ENCODE results near the gene USP47.

USP47 gene

DNA sequence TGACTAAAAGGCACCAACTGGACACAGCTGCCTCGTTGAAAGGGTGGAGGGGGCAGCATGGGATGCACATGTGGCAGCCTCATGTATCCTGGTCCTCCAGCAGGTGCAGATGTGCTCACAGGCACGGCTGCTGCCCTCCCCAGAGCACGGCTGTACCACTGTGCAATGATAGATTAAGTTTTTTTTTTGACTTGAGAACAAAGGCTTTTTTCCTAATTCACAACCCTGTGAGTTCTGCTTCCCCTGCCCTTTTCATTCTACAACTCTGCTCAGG is 155.2 kb downstream of the USP47 start:
- peak overlapping the region; percentile 3 for H3K4me3 Mint-ChIP-seq
- no peaks in the 10 kb centered on the region for H3K9me3 Mint-ChIP-seq
- ATAC-seq (replicated peaks; ENCODE audit: extremely low read depth, poor library complexity, severe bottlenecking) (no peak), DNase-seq (ENCODE audit: low spot score in 2 of 2) (no peak)
- H3K36me3 Mint-ChIP-seq (ENCODE audit: insufficient read depth), result peaks cover 8% of the 10 kb centered on the region
- no peaks in the 10 kb centered on the region for H3K27me3 Mint-ChIP-seq
- peak overlapping the region; percentile 92 for H3K27ac Mint-ChIP-seq (ENCODE audit: low read depth)
- H3K4me1 Mint-ChIP-seq, result peaks cover 36% of the 10 kb centered on the region

DNA sequence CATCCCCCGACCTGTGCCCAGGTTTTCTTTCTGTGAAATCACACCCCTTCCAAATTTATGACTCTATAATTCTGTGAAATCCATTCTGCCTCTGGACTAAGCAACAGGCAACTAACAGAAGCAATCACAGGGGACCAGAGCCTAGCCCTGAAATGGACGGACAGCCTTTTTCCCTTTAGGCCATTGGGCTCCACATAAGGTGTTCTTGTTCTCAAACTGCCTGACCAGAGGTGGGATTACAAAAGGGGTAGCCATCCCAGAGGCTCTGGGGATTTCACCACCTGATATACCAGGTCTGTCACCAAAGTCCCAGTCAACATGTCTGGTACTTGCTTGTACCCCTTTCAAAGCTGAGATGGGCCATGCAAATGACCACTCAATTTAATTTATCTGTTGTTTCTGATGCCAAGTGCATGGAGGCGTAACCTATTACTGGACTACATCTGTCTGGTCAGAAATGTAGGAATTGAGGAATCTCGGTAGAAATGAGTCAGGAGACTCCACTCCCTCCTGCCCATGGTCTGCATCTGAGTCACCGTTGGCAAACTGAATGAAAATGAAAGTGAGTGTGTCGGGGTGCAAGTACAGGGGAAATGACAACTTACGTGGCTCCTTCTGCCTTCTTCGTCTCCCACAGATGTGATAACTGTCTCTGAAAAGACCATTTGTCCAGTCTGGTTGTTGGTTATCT is 156.5 kb downstream of the USP47 start:
- ATAC-seq (replicated peaks; ENCODE audit: extremely low read depth, poor library complexity, severe bottlenecking), result no peak
- Mint-ChIP-seq H3K4me3 (peak overlapping the region; percentile 60), H3K4me1 (peaks cover 31% of the 10 kb centered on the region), H3K36me3 (ENCODE audit: insufficient read depth) (peaks cover 8% of the 10 kb centered on the region), H3K9me3 (no peaks in the 10 kb centered on the region), H3K27ac (ENCODE audit: low read depth) (peak overlapping the region; percentile 92), H3K27me3 (peaks cover 4% of the 10 kb centered on the region)
- no peak for DNase-seq (ENCODE audit: low spot score in 2 of 2)

DNA sequence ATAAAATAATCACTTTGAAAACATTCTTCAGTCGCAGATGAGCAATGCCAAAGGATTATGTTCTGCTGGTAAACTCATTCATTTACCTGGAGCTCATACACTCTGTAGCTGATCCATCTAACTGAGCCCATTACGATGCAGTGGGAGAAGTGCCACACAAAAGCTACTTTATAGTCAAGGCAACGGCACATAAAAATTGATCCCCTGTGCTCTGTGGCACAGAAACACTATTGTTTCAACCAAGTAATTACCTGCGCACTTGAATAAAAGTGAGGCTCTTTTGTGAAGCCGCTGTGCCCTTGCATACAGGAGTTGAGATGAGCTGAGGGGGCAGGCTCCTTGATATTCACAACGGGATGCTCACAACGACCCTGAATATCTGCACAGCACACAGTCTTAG is 159.4 kb downstream of the USP47 start:
- peaks cover 34% of the 10 kb centered on the region for H3K27me3 Mint-ChIP-seq
- H3K9me3 Mint-ChIP-seq, result no peaks in the 10 kb centered on the region
- H3K4me1 Mint-ChIP-seq, result peaks cover 18% of the 10 kb centered on the region

GRCh38 chr11:12003336-12003735 is 161.6 kb downstream of the USP47 start:
- Mint-ChIP-seq H3K36me3 (ENCODE audit: insufficient read depth) (peaks cover 6% of the 10 kb centered on the region), H3K27ac (ENCODE audit: low read depth) (no peak overlapping the region), H3K9me3 (no peaks in the 10 kb centered on the region), H3K27me3 (peaks cover 55% of the 10 kb centered on the region), H3K4me1 (peaks cover 17% of the 10 kb centered on the region), H3K4me3 (no peak overlapping the region)
- no peak for ATAC-seq (replicated peaks; ENCODE audit: extremely low read depth, poor library complexity, severe bottlenecking)
- DNase-seq (ENCODE audit: low spot score in 2 of 2), result no peak

More for the DNA sequence above, 159.4 kb downstream of the USP47 start:
- Mint-ChIP-seq H3K27ac (ENCODE audit: low read depth) (no peak overlapping the region), H3K4me3 (no peak overlapping the region), H3K36me3 (ENCODE audit: insufficient read depth) (peaks cover 5% of the 10 kb centered on the region)
- DNase-seq (ENCODE audit: low spot score in 2 of 2) (no peak), ATAC-seq (replicated peaks; ENCODE audit: extremely low read depth, poor library complexity, severe bottlenecking) (no peak)

DNA sequence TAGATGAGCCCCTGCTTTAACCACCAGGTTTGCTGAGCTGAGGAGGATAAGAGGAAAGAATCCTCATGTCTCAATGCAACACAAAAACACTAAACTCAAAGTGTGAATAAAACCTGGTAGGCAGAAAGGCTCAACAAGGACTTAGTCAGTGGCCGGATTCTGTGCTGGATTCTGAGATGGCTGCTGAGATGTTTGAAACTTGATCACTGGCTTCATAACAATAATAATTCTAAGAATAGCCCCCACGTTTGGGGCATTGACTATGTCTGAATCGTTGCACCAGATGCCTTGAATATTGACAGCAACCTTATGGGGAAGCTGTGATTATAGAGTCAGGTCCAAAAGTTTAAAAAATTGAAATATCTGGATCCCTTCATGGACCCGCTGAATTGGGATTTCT is 162.0 kb downstream of the USP47 start:
- ATAC-seq (replicated peaks; ENCODE audit: extremely low read depth, poor library complexity, severe bottlenecking) (no peak), DNase-seq (ENCODE audit: low spot score in 2 of 2) (no peak)
- Mint-ChIP-seq H3K27ac (ENCODE audit: low read depth) (no peak overlapping the region), H3K27me3 (peaks cover 60% of the 10 kb centered on the region), H3K4me1 (peaks cover 13% of the 10 kb centered on the region), H3K4me3 (no peak overlapping the region), H3K9me3 (no peaks in the 10 kb centered on the region), H3K36me3 (ENCODE audit: insufficient read depth) (peaks cover 8% of the 10 kb centered on the region)

GRCh38 chr11:12005061-12005460 is 163.3 kb downstream of the USP47 start:
- ATAC-seq (replicated peaks; ENCODE audit: extremely low read depth, poor library complexity, severe bottlenecking), result no peak
- Mint-ChIP-seq H3K9me3 (no peaks in the 10 kb centered on the region), H3K27ac (ENCODE audit: low read depth) (no peak overlapping the region), H3K4me3 (no peak overlapping the region), H3K27me3 (peaks cover 73% of the 10 kb centered on the region), H3K36me3 (ENCODE audit: insufficient read depth) (peaks cover 8% of the 10 kb centered on the region), H3K4me1 (peaks cover 13% of the 10 kb centered on the region)
- no peak for DNase-seq (ENCODE audit: low spot score in 2 of 2)

DNA sequence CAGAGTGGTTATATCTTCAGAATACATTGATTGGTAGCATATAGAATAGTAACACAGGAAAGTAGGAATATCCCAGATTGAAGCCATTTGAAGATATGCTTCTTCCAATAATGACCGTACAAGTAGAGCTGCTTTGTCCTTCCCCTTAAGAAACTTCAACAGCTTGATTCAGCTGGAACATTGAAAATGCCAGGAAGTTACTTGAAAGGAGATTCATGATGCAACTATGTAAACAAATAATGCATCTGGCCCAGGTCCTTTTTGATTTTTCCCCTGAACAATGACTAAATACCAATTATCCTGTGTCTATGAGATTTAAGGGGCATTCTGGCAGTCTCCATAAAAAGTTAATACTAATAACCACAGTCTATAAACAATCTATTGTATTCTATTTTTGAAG is 163.7 kb downstream of the USP47 start:
- ATAC-seq (replicated peaks; ENCODE audit: extremely low read depth, poor library complexity, severe bottlenecking), result no peak
- Mint-ChIP-seq H3K36me3 (ENCODE audit: insufficient read depth) (peaks cover 8% of the 10 kb centered on the region), H3K4me1 (peaks cover 13% of the 10 kb centered on the region), H3K27ac (ENCODE audit: low read depth) (no peak overlapping the region), H3K9me3 (no peaks in the 10 kb centered on the region), H3K4me3 (no peak overlapping the region), H3K27me3 (peaks cover 77% of the 10 kb centered on the region)
- DNase-seq (ENCODE audit: low spot score in 2 of 2), result no peak

GRCh38 chr11:12006552-12007229 is 164.9 kb downstream of the USP47 start:
- Mint-ChIP-seq H3K36me3 (ENCODE audit: insufficient read depth) (peaks cover 8% of the 10 kb centered on the region), H3K4me3 (peak overlapping the region; percentile 79), H3K4me1 (peaks cover 13% of the 10 kb centered on the region), H3K9me3 (no peaks in the 10 kb centered on the region), H3K27ac (ENCODE audit: low read depth) (no peak overlapping the region), H3K27me3 (peaks cover 86% of the 10 kb centered on the region)
- no peak for DNase-seq (ENCODE audit: low spot score in 2 of 2)
- ATAC-seq (replicated peaks; ENCODE audit: extremely low read depth, poor library complexity, severe bottlenecking), result no peak

DNA sequence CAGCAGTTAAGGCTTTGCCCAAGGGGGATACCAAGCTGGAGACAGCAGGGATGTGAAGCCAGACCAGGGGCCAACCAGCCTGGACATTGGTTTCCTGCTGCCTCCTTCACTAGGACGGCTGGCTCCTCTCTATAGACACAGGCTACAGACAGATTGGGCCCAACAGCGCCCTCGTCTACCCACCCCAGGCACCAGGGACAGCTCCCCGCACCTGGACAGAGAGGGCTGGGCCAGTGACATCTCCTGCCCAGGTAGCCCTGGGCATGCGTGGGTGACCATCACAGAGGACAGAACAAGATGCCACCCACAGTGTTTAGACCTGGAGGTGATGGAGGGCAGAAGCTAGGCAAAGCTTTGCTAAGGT is 165.4 kb downstream of the USP47 start:
- H3K4me1 Mint-ChIP-seq, result peaks cover 13% of the 10 kb centered on the region
- no peak for ATAC-seq (replicated peaks; ENCODE audit: extremely low read depth, poor library complexity, severe bottlenecking)
- DNase-seq (ENCODE audit: low spot score in 2 of 2), result no peak
- peaks cover 8% of the 10 kb centered on the region for H3K36me3 Mint-ChIP-seq (ENCODE audit: insufficient read depth)
- peaks cover 86% of the 10 kb centered on the region for H3K27me3 Mint-ChIP-seq
- H3K9me3 Mint-ChIP-seq, result no peaks in the 10 kb centered on the region
- H3K27ac Mint-ChIP-seq (ENCODE audit: low read depth), result peak overlapping the region; percentile 50
- peak overlapping the region; percentile 79 for H3K4me3 Mint-ChIP-seq

DNA sequence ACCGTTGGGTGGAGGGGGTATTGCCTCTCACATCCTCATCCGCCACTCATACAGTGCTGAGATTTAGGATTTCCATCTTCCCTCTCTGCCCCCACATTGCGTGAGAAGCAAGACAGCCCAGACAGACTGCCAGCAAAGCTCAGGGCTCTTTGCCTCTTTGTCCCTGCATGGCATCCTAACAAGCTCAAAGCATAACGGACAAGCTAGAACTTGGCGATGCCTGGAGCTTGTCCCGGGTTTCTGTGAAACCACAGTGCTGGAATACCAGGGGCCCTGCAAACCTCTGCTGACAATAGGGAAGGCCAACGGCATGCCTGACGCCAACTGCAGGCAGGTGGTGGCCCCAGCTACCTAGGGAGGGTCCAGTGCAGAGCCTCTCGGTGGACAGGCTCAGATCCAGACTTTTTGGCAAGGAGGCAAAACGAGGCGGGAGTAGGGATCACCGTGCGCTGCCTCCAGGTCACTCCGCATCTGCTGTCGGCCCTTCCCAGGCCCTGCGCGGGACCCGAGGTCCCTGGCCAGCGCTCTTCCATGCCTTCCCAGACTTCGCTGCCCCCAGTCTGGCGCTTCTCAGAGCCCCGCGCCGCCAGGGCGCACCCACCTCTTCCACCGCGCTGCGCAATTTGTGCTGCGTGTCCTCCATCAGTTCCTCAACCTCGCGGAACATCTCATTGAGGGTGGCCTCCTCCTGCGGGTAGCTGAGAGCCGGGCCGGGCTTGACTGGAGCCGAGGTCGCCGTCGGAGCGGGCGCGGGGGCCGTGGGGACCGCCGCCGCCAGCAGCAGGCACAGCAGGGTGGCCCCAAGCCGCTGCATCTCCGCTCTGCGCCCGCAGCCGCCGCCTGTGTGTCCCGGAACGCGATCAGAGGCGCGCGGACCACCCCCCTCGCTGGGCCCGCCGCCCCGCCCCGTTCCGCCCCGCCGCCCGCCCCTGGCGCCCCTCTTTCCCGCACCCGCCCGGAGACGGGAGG is 166.3 kb downstream of the USP47 start, which contains the start of gene DKK3:
TSS of gene DKK3 (minus strand) at position 858 of the 969 bp plus-strand sequence. CDS start at position 814, 44 bp downstream.
- Mint-ChIP-seq H3K27me3 (peaks cover 92% of the 10 kb centered on the region), H3K4me3 (peak within 1 kb of the TSS; percentile 79), H3K4me1 (peaks cover 13% of the 10 kb centered on the region), H3K36me3 (ENCODE audit: insufficient read depth) (peaks cover 8% of the 10 kb centered on the region), H3K9me3 (no peaks in the 10 kb centered on the region), H3K27ac (ENCODE audit: low read depth) (peak within 1 kb of the TSS; percentile 50)
- ATAC-seq (replicated peaks; ENCODE audit: extremely low read depth, poor library complexity, severe bottlenecking) (peak; percentile 56), DNase-seq (ENCODE audit: low spot score in 2 of 2) (no peak)
